HEK293 (cell line): ENCODE measurements around the gene CACNA2D3.

Experiments used
- CTCF ChIA-PET: fragments of 350-600 bp; formaldehyde crosslinking; extraction: SDS; loops from one replicate; lab custom pipeline; 2021; ENCODE audit warnings: antibody characterized with exemption; lab: Yijun Ruan, JAX
- POLR2A ChIA-PET: fragments of 300-600 bp; formaldehyde crosslinking; extraction: SDS; loops from one replicate; lab custom pipeline; 2020; ENCODE audit warnings: antibody characterized with exemption, inconsistent platforms; lab: Yijun Ruan, JAX
- H3K27ac ChIP-seq: fragments of 200-500 bp; sonication (Bioruptor generic); 2 replicates; pipeline ENCODE4 v1.5.1; 2014; ENCODE audit warnings: low read depth, low read length, control low read depth, inconsistent platforms; ENCODE audit errors: extremely low read depth
- H3K36me3 ChIP-seq, 2 experiments: fragments of 200-500 bp in 1 of 2; sonication (Bioruptor generic) in 1 of 2; 1 replicate in 1 of 2; 2 replicates in 1 of 2; pipeline ENCODE4 v1.5.1; 2014 to 2017; ENCODE audit warnings: inconsistent platforms in 2 of 2, low read length in 2 of 2; ENCODE audit not compliant: control insufficient read depth in 2 of 2, insufficient read depth in 1 of 2
- H3K4me1 ChIP-seq: fragments of 200-500 bp; sonication (Bioruptor generic); 2 replicates; pipeline ENCODE4 v1.5.1; 2014; ENCODE audit warnings: mild to moderate bottlenecking, low read length, inconsistent platforms; ENCODE audit not compliant: control insufficient read depth, insufficient read depth
- H3K4me3 ChIP-seq: 2 replicates; pipeline ENCODE4 v1.5.1; 2011; ENCODE audit warnings: low read depth, mild to moderate bottlenecking, control low read depth, low read length, moderate library complexity
- H3K9me3 ChIP-seq: fragments of 200-500 bp; sonication (Bioruptor generic); 2 replicates; pipeline ENCODE4 v1.5.1; 2014; ENCODE audit warnings: low read depth, low read length, inconsistent platforms; ENCODE audit not compliant: control insufficient read depth, insufficient read depth
- AEBP2 ChIP-seq: fragments of 450-650 bp; formaldehyde crosslinking; IDR thresholded peaks from 2 replicates; pipeline ENCODE4 v1.5.1; 2016; ENCODE audit warnings: missing biosample characterization, missing genetic modification characterization, borderline replicate concordance
- EGR2 ChIP-seq: fragments of 450-650 bp; formaldehyde crosslinking; IDR thresholded peaks from 2 replicates; pipeline ENCODE4 v1.5.1; 2016; ENCODE audit warnings: low read depth, missing biosample characterization, missing genetic modification characterization
- ELK4 ChIP-seq: IDR thresholded peaks from 2 replicates; pipeline ENCODE4 v1.6.1; 2011; ENCODE audit warnings: mild to moderate bottlenecking, low read depth, low read length, borderline replicate concordance
- FEZF1 ChIP-seq: fragments of 450-650 bp; formaldehyde crosslinking; IDR thresholded peaks from 2 replicates; pipeline ENCODE4 v1.5.1; 2016; ENCODE audit warnings: missing biosample characterization, missing genetic modification characterization
- HOXC10 ChIP-seq: sonication (generic); formaldehyde crosslinking; IDR thresholded peaks from 2 replicates; pipeline ENCODE4 v1.8.1; 2023; ENCODE audit warnings: mild to moderate bottlenecking, missing genetic modification reagents
- KLF16 ChIP-seq: fragments of 450-650 bp; formaldehyde crosslinking; IDR thresholded peaks from 2 replicates; pipeline ENCODE4 v1.5.1; 2017; ENCODE audit warnings: missing biosample characterization, missing genetic modification characterization
- MZF1 ChIP-seq: fragments of 450-650 bp; formaldehyde crosslinking; IDR thresholded peaks from 2 replicates; pipeline ENCODE4 v1.5.1; 2017; ENCODE audit warnings: missing biosample characterization, missing genetic modification characterization, borderline replicate concordance
- SP2 ChIP-seq: fragments of 450-650 bp; formaldehyde crosslinking; IDR thresholded peaks from 2 replicates; pipeline ENCODE4 v1.5.1; 2016; ENCODE audit warnings: missing biosample characterization, missing genetic modification characterization
- SP3 ChIP-seq: fragments of 450-650 bp; formaldehyde crosslinking; IDR thresholded peaks from 2 replicates; pipeline ENCODE4 v1.5.1; 2016; ENCODE audit warnings: missing biosample characterization, missing genetic modification characterization
- WT1 ChIP-seq: fragments of 450-650 bp; formaldehyde crosslinking; IDR thresholded peaks from 2 replicates; pipeline ENCODE4 v1.5.1; 2016; ENCODE audit warnings: missing biosample characterization, missing genetic modification characterization
- ZFHX2 ChIP-seq: fragments of 450-650 bp; formaldehyde crosslinking; conservative IDR thresholded peaks from 2 replicates; pipeline ENCODE4 v1.5.1; 2016; ENCODE audit warnings: missing biosample characterization, missing genetic modification characterization
- ZFP41 ChIP-seq: fragments of 450-650 bp; formaldehyde crosslinking; IDR thresholded peaks from 2 replicates; pipeline ENCODE4 v1.5.1; 2016; ENCODE audit warnings: missing biosample characterization, missing genetic modification characterization, borderline replicate concordance
- ZNF121 ChIP-seq: fragments of 450-650 bp; formaldehyde crosslinking; IDR thresholded peaks from 2 replicates; pipeline ENCODE4 v1.5.1; 2016; ENCODE audit warnings: missing biosample characterization, missing genetic modification characterization
- ZNF18 ChIP-seq: fragments of 450-650 bp; formaldehyde crosslinking; IDR thresholded peaks from 2 replicates; pipeline ENCODE4 v1.5.1; 2016; ENCODE audit warnings: missing biosample characterization, missing genetic modification characterization
- ZNF280C ChIP-seq: fragments of 450-650 bp; formaldehyde crosslinking; IDR thresholded peaks from 2 replicates; pipeline ENCODE4 v1.5.1; 2016; ENCODE audit warnings: missing biosample characterization, missing genetic modification characterization
- ZNF354C ChIP-seq: fragments of 450-650 bp; formaldehyde crosslinking; IDR thresholded peaks from 2 replicates; pipeline ENCODE4 v1.5.1; 2016; ENCODE audit warnings: missing biosample characterization, missing genetic modification characterization, low read depth, borderline replicate concordance
- ZNF404 ChIP-seq: fragments of 450-650 bp; formaldehyde crosslinking; IDR thresholded peaks from 2 replicates; pipeline ENCODE4 v1.5.1; 2017; ENCODE audit warnings: missing biosample characterization, missing genetic modification characterization
- ZNF473 ChIP-seq: fragments of 450-650 bp; formaldehyde crosslinking; IDR thresholded peaks from 2 replicates; pipeline ENCODE4 v1.5.1; 2017; ENCODE audit warnings: missing biosample characterization, missing genetic modification characterization
- ZNF514 ChIP-seq: fragments of 450-650 bp; formaldehyde crosslinking; IDR thresholded peaks from 2 replicates; pipeline ENCODE4 v1.5.1; 2016; ENCODE audit warnings: missing biosample characterization, missing genetic modification characterization
- ZNF521 ChIP-seq: fragments of 450-650 bp; formaldehyde crosslinking; IDR thresholded peaks from 2 replicates; pipeline ENCODE4 v1.5.1; 2017; ENCODE audit warnings: missing biosample characterization, mild to moderate bottlenecking, missing genetic modification characterization
- ZNF530 ChIP-seq: fragments of 450-650 bp; formaldehyde crosslinking; IDR thresholded peaks from 2 replicates; pipeline ENCODE4 v1.5.1; 2016; ENCODE audit warnings: low read depth, missing biosample characterization, missing genetic modification characterization
- ZNF658 ChIP-seq: fragments of 450-650 bp; formaldehyde crosslinking; IDR thresholded peaks from 2 replicates; pipeline ENCODE4; 2016; ENCODE audit warnings: missing biosample characterization, missing genetic modification characterization
- TF ChIP-seq, protein P1 (sequence below): fragments of 450-650 bp; formaldehyde crosslinking; IDR thresholded peaks from 2 replicates; pipeline ENCODE4 v1.5.1; 2016; ENCODE audit warnings: missing biosample characterization, missing genetic modification characterization

Gene CACNA2D3

GRCh38 chr3:54424292-54424691, 301.9 kb downstream of the CACNA2D3 start:
- H3K4me3 ChIP-seq: no peak overlapping the region
- H3K27ac ChIP-seq: no peak overlapping the region
- no peaks in the 10 kb centered on the region for H3K36me3 ChIP-seq
- TF ChIP-seq ZNF354C (tag by site-specific recombination): no peak
- H3K4me1 ChIP-seq: no peaks in the 10 kb centered on the region
- ChIA-PET CTCF (interaction anchor here (0.5 to 0.9 kb wide), 2 partner anchors 116 to 486 kb away, joined by 3 to 4 read pairs; no protein-coding TSS in a partner anchor), POLR2A (no interaction called here)
- H3K9me3 ChIP-seq: no peaks in the 10 kb centered on the region

DNA sequence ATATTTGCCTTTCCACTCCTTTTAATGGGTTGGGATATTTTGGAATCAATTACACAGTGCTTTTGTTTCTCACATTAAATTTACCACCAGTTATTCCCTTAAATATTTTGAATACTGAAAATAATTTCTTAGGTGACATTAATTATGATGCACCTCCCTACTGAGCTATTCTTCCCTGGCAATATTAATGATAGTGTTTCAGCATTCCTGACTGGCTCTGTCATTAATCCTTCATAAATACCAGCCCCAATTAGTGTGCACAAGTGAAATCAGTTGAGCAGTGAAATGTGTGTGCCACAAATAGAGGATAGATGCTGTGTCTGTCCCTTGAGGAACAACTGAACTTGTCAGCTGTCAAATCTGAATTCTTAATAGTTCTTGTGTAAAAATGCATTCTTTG, 304.0 kb downstream of the CACNA2D3 start:
- H3K4me3 ChIP-seq: no peak overlapping the region
- CTCF ChIA-PET: interaction anchor here (0.7 to 1.9 kb wide), 4 partner anchors 18 to 661 kb away, joined by 3 to 5 read pairs (median 3); no protein-coding TSS in a partner anchor
- POLR2A ChIA-PET: no interaction called here
- H3K36me3 ChIP-seq: no peaks in the 10 kb centered on the region
- TF ChIP-seq, protein P1, sequence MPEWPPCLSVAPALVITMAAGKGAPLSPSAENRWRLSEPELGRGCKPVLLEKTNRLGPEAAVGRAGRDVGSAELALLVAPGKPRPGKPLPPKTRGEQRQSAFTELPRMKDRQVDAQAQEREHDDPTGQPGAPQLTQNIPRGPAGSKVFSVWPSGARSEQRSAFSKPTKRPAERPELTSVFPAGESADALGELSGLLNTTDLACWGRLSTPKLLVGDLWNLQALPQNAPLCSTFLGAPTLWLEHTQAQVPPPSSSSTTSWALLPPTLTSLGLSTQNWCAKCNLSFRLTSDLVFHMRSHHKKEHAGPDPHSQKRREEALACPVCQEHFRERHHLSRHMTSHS: no peak
- TF ChIP-seq ZFHX2 (tag by site-specific recombination): no peak
- no peak for TF ChIP-seq ZNF514
- TF ChIP-seq ZNF121 (tag by site-specific recombination): no peak
- TF ChIP-seq KLF16 (tag by site-specific recombination): no peak
- no peak for TF ChIP-seq ZFP41 (tag by site-specific recombination)
- no peak for TF ChIP-seq SP3 (tag by site-specific recombination)
- TF ChIP-seq WT1 (tag by site-specific recombination): no peak
- TF ChIP-seq ZNF280C (tag by site-specific recombination): no peak
- TF ChIP-seq ZNF404 (tag by site-specific recombination): no peak
- no peak for TF ChIP-seq ZNF18 (tag by site-specific recombination)
- TF ChIP-seq, all 188 proteins: peak for 0
- H3K4me1 ChIP-seq: no peaks in the 10 kb centered on the region
- H3K27ac ChIP-seq: no peak overlapping the region
- H3K9me3 ChIP-seq: no peaks in the 10 kb centered on the region

- no peak overlapping the region for H3K4me3 ChIP-seq
- H3K36me3 ChIP-seq: no peaks in the 10 kb centered on the region
- ChIA-PET POLR2A (no interaction called here), CTCF (interaction anchor here (0.9 to 1.2 kb wide), 2 partner anchors 412 to 489 kb away, joined by 4 read pairs; no protein-coding TSS in a partner anchor)
- H3K9me3 ChIP-seq: no peaks in the 10 kb centered on the region
- H3K27ac ChIP-seq: no peak overlapping the region
- no peaks in the 10 kb centered on the region for H3K4me1 ChIP-seq
- TF ChIP-seq EGR2 (tag by site-specific recombination) (no peak), ZNF521 (no peak), AEBP2 (no peak), ZNF530 (tag by site-specific recombination) (no peak), ZNF658 (no peak), ZNF473 (tag by site-specific recombination) (no peak), SP2 (no peak), HOXC10 (CRISPR knock-in tag) (no peak), MZF1 (tag by site-specific recombination) (no peak), ELK4 (no peak), FEZF1 (tag by site-specific recombination) (no peak)
Observed at GRCh38 chr3:54427501-54427900, 305.1 kb downstream of the CACNA2D3 start.
